ENCODE measurements around the gene MAP3K9. TPM values are rescaled to one million over a fixed set of nuclear protein-coding genes. Genes with fewer than 3 reads are reported as not detected.

The MAP3K9 gene
- total and polyA plus RNA-seq, 9 of the 15 experiments (the other 6 are each of a cell fraction or from before 2014, with no cell fraction given) = 0.03 to 0.60 (median 0.36) TPM

- no peak for TF ChIP-seq ZNF318 (IDR thresholded peaks at IDR 0.05; ENCODE audit: borderline replicate concordance in 1 of 2, low read depth in 1 of 2)
- no peak for TF ChIP-seq ZNF146 (CRISPR knock-in tag; IDR thresholded peaks at IDR 0.05; ENCODE audit: unreplicated experiment)
- TF ChIP-seq NFRKB (IDR thresholded peaks at IDR 0.05; ENCODE audit: low read depth) = no peak
- TF ChIP-seq ZNF253 (CRISPR knock-in tag; conservative IDR thresholded peaks at IDR 0.05) = no peak
- no peak for TF ChIP-seq SUPT5H (IDR thresholded peaks at IDR 0.05)
- TF ChIP-seq L3MBTL2 (IDR thresholded peaks at IDR 0.05) = no peak
Observed at GRCh38 chr14:70744641-70745040, 64.7 kb downstream of the MAP3K9 start (continued).
